Vagina (tissue), 2 donors: ENCODE data around the gene FAM83B.

Source experiments
- POLR2A ChIP-seq, 2 donors: fragments of 450-650 bp; IDR thresholded peaks; one replicate each; pipeline ENCODE4 v1.6.1; 2017; ENCODE audit warnings: antibody characterized with exemption in 2 of 2, mild to moderate bottlenecking in 2 of 2, moderate library complexity in 2 of 2
- POLR2AphosphoS5 ChIP-seq, 2 donors: sonication (generic); formaldehyde crosslinking; IDR thresholded peaks; one replicate each; pipeline ENCODE4 v1.9.0; 2017; ENCODE audit warnings: antibody characterized with exemption in 2 of 2, mild to moderate bottlenecking in 2 of 2, low read depth in 1 of 2; ENCODE audit not compliant: insufficient read depth in 1 of 2
- TF ChIP-seq, protein P1 (sequence below), 3 experiments: fragments of 450-650 bp in 2 of 3; fragments of 200-600 bp in 1 of 3; sonication (generic) in 1 of 3; IDR thresholded peaks; one replicate each; pipeline ENCODE4 v1.5.1; 2017 to 2019; ENCODE audit warnings: antibody characterized with exemption in 3 of 3, mild to moderate bottlenecking in 2 of 3, moderate library complexity in 2 of 3

DNA sequence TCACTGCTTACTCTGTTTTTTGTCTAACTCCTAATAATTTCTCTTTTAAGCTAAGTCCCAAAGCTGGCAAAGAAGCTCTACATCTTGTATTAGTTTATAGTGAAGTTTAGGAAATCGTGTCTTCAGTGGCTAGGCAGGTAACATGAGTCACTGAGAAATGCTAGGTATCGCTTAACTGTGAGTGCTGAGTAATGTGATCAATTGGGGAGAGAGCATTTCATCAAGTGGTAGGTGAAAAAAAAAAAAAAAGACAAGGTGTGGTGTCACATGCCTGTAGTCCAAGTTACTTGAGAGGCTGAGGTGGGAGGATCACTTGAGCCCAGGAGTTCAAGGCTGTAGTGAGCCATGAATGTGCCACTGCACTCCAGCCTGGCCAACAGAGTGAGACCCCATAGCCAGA lies 125.3 kb downstream of the FAM83B start:
- TF ChIP-seq, protein P1, sequence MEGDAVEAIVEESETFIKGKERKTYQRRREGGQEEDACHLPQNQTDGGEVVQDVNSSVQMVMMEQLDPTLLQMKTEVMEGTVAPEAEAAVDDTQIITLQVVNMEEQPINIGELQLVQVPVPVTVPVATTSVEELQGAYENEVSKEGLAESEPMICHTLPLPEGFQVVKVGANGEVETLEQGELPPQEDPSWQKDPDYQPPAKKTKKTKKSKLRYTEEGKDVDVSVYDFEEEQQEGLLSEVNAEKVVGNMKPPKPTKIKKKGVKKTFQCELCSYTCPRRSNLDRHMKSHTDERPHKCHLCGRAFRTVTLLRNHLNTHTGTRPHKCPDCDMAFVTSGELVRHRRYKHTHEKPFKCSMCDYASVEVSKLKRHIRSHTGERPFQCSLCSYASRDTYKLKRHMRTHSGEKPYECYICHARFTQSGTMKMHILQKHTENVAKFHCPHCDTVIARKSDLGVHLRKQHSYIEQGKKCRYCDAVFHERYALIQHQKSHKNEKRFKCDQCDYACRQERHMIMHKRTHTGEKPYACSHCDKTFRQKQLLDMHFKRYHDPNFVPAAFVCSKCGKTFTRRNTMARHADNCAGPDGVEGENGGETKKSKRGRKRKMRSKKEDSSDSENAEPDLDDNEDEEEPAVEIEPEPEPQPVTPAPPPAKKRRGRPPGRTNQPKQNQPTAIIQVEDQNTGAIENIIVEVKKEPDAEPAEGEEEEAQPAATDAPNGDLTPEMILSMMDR (IDR thresholded peaks at IDR 0.05) = no peak
- no peak for TF ChIP-seq POLR2A (IDR thresholded peaks at IDR 0.05)
- TF ChIP-seq POLR2AphosphoS5 (IDR thresholded peaks at IDR 0.05; ENCODE audit: insufficient read depth in 1 of 2, low read depth in 1 of 2) = no peak
